ENCODE results near the gene MBNL2.

The MBNL2 gene

DNA sequence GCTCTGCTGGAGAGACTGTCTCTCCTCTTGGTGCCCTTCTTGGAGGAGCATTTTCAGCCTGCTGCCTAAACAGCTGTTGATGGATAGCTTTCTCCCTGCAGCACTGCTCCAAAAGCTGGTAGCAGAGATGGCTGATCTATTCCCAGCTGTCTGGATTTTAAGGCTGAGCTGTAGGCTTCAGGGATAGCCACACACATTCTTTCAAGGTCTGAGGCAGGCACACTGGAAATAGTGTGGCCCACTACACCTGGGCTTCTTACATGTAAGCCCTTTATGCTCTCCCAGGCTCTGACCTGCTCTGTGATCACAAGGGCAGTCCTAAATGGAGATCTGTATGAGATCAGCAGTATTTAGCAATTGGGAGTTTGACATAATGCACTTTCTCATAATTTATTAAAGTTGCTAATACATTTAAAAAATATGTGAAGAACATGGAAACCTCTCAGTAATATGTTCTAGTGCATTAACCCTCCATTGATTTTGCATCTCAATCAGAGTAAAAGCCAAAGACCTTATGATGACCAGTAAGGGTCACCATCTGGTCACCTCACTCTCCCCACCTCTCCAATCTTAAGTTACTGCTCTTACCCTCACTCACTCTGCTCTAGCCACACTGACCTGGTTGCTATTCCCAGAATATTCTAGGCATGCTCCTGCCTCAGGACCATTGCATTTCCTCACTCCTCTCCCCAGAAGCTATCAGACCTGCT lies 91.6 kb downstream of the MBNL2 start:
- no peak for DNase-seq (ENCODE audit: insufficient read length)
- FAIRE-seq = no peak
- no peak for TF ChIP-seq POLR2AphosphoS5 (IDR thresholded peaks at IDR 0.05; ENCODE audit: low read depth, low read length)
- TF ChIP-seq TAF1 (IDR thresholded peaks at IDR 0.05; ENCODE audit: borderline replicate concordance, low read depth, low read length) = no peak
- TF ChIP-seq POLR2A (IDR thresholded peaks at IDR 0.05; ENCODE audit: low read depth, low read length) = no peak

GRCh38 chr13:97316390-97316789 lies 94.3 kb downstream of the MBNL2 start:
- FAIRE-seq (no peak), DNase-seq (ENCODE audit: insufficient read length) (no peak)
- no peak for TF ChIP-seq TAF1 (IDR thresholded peaks at IDR 0.05; ENCODE audit: borderline replicate concordance, low read depth, low read length)
- no peak for TF ChIP-seq POLR2A (IDR thresholded peaks at IDR 0.05; ENCODE audit: low read depth, low read length)
- no peak for TF ChIP-seq POLR2AphosphoS5 (IDR thresholded peaks at IDR 0.05; ENCODE audit: low read depth, low read length)

GRCh38 chr13:97317933-97318332 lies 95.8 kb downstream of the MBNL2 start:
- no peak for FAIRE-seq
- no peak for TF ChIP-seq POLR2AphosphoS5 (IDR thresholded peaks at IDR 0.05; ENCODE audit: low read depth, low read length)
- no peak for TF ChIP-seq TAF1 (IDR thresholded peaks at IDR 0.05; ENCODE audit: borderline replicate concordance, low read depth, low read length)
- TF ChIP-seq POLR2A (IDR thresholded peaks at IDR 0.05; ENCODE audit: low read depth, low read length) = no peak
- DNase-seq (ENCODE audit: insufficient read length) = no peak

DNA sequence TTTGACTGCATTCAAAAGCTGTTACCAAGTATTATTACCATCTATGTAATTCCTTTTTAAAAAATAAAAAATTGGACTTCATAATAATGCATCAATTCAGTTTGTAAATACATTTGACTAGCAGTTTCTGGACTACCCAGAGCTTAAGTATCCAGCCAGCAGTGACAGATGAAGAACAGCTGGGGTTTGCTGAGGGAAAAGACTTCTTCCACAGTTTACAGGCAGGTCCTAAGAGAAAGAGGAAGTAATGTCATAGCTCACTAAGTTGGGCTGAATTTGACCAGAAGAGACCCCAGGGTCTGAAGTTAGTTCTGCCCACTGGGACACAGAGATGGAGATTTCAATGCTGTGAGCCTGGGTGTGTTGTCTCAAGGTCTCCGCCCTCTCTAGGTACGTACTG lies 96.4 kb downstream of the MBNL2 start:
- no peak for DNase-seq (ENCODE audit: insufficient read length)
- no peak for TF ChIP-seq TAF1 (IDR thresholded peaks at IDR 0.05; ENCODE audit: borderline replicate concordance, low read depth, low read length)
- TF ChIP-seq POLR2AphosphoS5 (IDR thresholded peaks at IDR 0.05; ENCODE audit: low read depth, low read length) = no peak
- no peak for FAIRE-seq

DNA sequence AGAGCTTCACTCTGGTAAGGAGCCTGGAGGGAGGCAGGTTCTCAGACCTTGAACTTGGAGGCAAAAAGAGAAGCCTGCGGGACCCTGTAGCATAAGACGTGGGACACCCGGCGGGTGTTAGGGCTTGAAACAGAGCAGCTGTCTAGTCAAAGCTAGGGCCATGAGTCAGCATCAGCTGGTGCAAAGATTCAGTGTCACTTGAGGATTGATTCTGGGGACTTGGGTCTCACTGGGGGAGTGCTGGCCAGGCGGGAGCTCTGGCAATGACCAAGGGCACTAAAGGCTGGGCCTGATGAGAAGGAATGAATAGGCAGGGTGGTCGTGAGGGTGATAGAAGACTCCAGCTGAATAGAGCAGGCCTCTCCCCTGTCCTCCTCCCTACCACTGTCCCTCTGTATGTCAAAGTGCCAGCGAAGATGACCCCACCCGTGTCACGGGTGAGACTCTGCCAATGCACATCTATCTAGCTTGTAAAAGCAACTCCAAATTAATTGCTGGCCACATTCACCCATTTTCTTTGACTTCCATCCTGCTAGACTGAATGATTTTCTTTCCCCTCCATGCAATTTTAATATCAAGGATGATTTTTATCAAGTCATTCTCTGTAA lies 97.1 kb downstream of the MBNL2 start:
- no peak for FAIRE-seq
- TF ChIP-seq POLR2AphosphoS5 (IDR thresholded peaks at IDR 0.05; ENCODE audit: low read depth, low read length) (no peak), POLR2A (IDR thresholded peaks at IDR 0.05; ENCODE audit: low read depth, low read length) (no peak), TAF1 (IDR thresholded peaks at IDR 0.05; ENCODE audit: borderline replicate concordance, low read depth, low read length) (no peak)
- no peak for DNase-seq (ENCODE audit: insufficient read length)

DNA sequence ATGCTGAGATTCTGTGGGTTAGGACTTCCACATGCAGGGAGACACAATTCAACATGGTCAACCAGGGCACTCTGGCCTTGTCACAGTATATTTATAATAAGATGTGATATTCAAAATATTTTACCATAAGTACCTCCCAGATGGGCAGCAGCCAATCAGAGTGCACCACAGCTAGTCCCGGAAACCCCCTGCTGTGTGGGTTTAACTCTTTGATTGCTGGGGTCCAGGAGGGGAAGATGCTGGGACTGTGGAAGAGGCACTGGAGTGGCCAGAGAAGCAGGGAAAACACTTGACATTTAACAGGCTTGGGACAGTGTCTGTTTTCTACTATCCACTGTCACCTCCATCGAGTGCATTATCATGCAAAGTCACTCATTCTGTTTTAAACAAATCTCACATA lies 99.0 kb downstream of the MBNL2 start:
- TF ChIP-seq POLR2A (IDR thresholded peaks at IDR 0.05; ENCODE audit: low read depth, low read length) = no peak
- TF ChIP-seq POLR2AphosphoS5 (IDR thresholded peaks at IDR 0.05; ENCODE audit: low read depth, low read length) = no peak
- TF ChIP-seq TAF1 (IDR thresholded peaks at IDR 0.05; ENCODE audit: borderline replicate concordance, low read depth, low read length) = no peak
- FAIRE-seq = no peak
- DNase-seq (ENCODE audit: insufficient read length) = no peak

- DNase-seq (ENCODE audit: insufficient read length) = no peak
- TF ChIP-seq POLR2A (IDR thresholded peaks at IDR 0.05; ENCODE audit: low read depth, low read length) = no peak
- TF ChIP-seq TAF1 (IDR thresholded peaks at IDR 0.05; ENCODE audit: borderline replicate concordance, low read depth, low read length) = no peak
- TF ChIP-seq POLR2AphosphoS5 (IDR thresholded peaks at IDR 0.05; ENCODE audit: low read depth, low read length) = no peak
- no peak for FAIRE-seq
These were observed 99.6 kb downstream of the MBNL2 start for GRCh38 chr13:97321616-97322321.

- DNase-seq (ENCODE audit: insufficient read length) (no peak), FAIRE-seq (no peak)
- TF ChIP-seq TAF1 (IDR thresholded peaks at IDR 0.05; ENCODE audit: borderline replicate concordance, low read depth, low read length) (no peak), POLR2A (IDR thresholded peaks at IDR 0.05; ENCODE audit: low read depth, low read length) (no peak), POLR2AphosphoS5 (IDR thresholded peaks at IDR 0.05; ENCODE audit: low read depth, low read length) (no peak)
These were observed 100.7 kb downstream of the MBNL2 start for GRCh38 chr13:97322740-97323342.

- TF ChIP-seq TAF1 (IDR thresholded peaks at IDR 0.05; ENCODE audit: borderline replicate concordance, low read depth, low read length) (no peak), POLR2A (IDR thresholded peaks at IDR 0.05; ENCODE audit: low read depth, low read length) (no peak), POLR2AphosphoS5 (IDR thresholded peaks at IDR 0.05; ENCODE audit: low read depth, low read length) (no peak)
- no peak for FAIRE-seq
These were observed 102.0 kb downstream of the MBNL2 start for GRCh38 chr13:97324115-97324514.

DNA sequence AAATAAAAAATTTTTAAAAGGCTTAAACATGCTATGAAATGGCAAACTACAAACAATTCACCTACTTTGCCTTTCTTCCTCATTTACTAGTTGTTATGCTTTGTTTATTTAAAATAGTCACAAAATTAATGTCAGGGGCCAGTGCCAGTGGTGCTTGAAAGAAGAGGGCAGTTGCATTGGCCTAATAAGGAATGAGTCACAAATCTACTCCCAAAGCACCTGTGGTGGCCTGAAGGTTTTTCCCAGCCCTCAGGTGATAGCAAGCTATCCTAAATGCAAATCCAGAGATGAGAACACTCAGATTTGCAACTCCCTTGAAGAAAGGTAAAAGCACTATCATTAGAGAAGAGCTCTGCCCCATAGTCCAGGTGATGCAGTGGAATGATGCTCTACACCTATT lies 103.6 kb downstream of the MBNL2 start:
- DNase-seq (ENCODE audit: insufficient read length) (no peak), FAIRE-seq (no peak)
- no peak for TF ChIP-seq TAF1 (IDR thresholded peaks at IDR 0.05; ENCODE audit: borderline replicate concordance, low read depth, low read length)
- TF ChIP-seq POLR2AphosphoS5 (IDR thresholded peaks at IDR 0.05; ENCODE audit: low read depth, low read length) = no peak
- TF ChIP-seq POLR2A (IDR thresholded peaks at IDR 0.05; ENCODE audit: low read depth, low read length) = no peak

More at GRCh38 chr13:97324115-97324514, 102.0 kb downstream of the MBNL2 start:
- DNase-seq (ENCODE audit: insufficient read length) = no peak

DNA sequence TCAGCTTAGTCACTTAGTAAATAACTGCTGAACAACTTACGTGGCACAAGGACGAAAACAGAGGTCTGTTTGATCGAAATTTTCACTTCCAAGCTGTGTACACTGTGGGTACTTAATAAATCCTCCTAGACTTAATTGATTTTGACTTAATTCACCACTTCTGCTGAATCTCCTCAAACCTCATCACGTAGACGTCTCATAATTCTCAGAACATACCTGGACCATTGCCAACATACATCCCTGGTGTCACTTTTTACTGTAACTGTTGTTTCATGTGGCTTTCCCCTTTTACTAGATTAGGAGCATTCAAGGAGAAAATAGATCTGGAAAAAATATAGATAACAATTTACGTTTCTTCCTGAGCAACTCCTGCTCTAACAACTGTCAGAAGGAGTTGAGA lies 105.0 kb downstream of the MBNL2 start:
- TF ChIP-seq TAF1 (IDR thresholded peaks at IDR 0.05; ENCODE audit: borderline replicate concordance, low read depth, low read length) = no peak
- FAIRE-seq (no peak), DNase-seq (ENCODE audit: insufficient read length) (no peak)
